A549 treated with ZK216348 at 1 μM for 4 hours (cell line): ENCODE measurements around the gene SLC22A31. TPM values are rescaled to one million over a fixed set of nuclear protein-coding genes. Genes with fewer than 3 reads are reported as not detected.

Source experiments
- total RNA-seq: library from RNA; stranded (reverse); fragments of 200-300 nt; extraction: Qiagen RNA extraction; gene quantifications from 5 replicates; pipeline ENCODE4 v1.2.3, GENCODE V29; 2022; ENCODE audit warnings: low read depth

Gene SLC22A31
- total RNA-seq: 0.72 to 2.0 TPM (median 1.2 TPM) in 5 replicates

GRCh38 chr16:89200124-89200849 is at the start of gene SLC22A31:
SLC22A31 (minus strand) TSS chr16:89200537; CDS start chr16:89200501, 36 bp downstream.

GRCh38 chr16:89217388-89218191 is 17.3 kb upstream of the SLC22A31 start, which contains the start of gene ZNF778:
ZNF778 (plus strand) TSS chr16:89217703; CDS start chr16:89221128, 3,425 bp downstream.

GRCh38 chr16:89171216-89172170 is 28.8 kb downstream of the SLC22A31 start, which contains the start of gene CDH15:
CDH15 (plus strand) TSS chr16:89171748; CDS start chr16:89171832, 84 bp downstream.

Other genes starting within 250 kb of the SLC22A31 start
- 0.18 to 0.75 TPM (median 0.47 TPM) in 5 replicates for gene CBFA2T3, start 223.3 kb downstream of the SLC22A31 start, total RNA-seq
- gene ACSF3, start 106.7 kb downstream of the SLC22A31 start, total RNA-seq: 15.6 to 21.0 TPM (median 18.9 TPM) in 5 replicates
- 0.09 to 0.16 TPM (median 0.15 TPM) in 3 of 5 replicates, not detected in the others for gene CDH15, start 28.8 kb downstream of the SLC22A31 start, total RNA-seq
- 6.6 to 9.0 TPM (median 8.8 TPM) in 5 replicates for gene ZNF778, start 17.2 kb upstream of the SLC22A31 start, total RNA-seq